GM12874 (cell line): ENCODE results near the gene ZBTB34.

Experiments
- TF ChIP-seq, protein P1 (sequence below): IDR thresholded peaks from 2 replicates; pipeline ENCODE4 v1.5.1; 2011; ENCODE audit warnings: low read depth, mild to moderate bottlenecking, control low read depth, low read length, moderate library complexity; ENCODE audit not compliant: insufficient read depth

ZBTB34 gene

DNA sequence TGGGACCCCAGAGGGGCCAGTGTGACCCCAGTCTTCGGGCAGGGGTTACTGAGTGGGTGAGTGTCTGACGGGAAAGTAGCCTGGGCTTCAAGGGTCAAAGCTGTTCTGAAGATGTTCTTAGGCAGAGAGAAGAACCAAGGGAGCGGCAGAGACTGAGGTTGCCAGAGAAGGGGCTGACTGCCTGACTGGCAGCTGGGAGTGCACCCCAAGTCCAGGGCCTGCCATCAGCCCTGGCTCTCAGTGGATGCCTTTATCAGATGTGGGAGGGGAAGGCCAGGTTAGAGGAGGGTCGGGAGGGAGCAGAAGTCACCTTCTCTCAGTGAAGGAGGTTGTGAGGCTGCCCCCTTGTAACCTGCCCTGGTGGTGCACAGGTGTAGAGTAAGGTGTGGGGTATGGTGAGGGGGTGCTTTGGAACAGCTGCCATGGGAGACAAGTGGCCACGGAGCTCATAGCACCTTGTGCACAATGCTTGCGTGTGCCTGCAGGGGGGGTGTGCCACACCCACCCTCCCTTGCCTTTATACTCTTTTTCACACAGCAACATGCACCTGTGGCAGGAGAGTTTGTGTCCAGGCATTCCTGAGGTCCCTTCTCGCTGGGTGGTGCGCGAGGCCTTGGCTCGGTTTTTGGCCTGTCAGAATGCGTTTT is 73.0 kb downstream of the ZBTB34 start:
- TF ChIP-seq, protein P1, sequence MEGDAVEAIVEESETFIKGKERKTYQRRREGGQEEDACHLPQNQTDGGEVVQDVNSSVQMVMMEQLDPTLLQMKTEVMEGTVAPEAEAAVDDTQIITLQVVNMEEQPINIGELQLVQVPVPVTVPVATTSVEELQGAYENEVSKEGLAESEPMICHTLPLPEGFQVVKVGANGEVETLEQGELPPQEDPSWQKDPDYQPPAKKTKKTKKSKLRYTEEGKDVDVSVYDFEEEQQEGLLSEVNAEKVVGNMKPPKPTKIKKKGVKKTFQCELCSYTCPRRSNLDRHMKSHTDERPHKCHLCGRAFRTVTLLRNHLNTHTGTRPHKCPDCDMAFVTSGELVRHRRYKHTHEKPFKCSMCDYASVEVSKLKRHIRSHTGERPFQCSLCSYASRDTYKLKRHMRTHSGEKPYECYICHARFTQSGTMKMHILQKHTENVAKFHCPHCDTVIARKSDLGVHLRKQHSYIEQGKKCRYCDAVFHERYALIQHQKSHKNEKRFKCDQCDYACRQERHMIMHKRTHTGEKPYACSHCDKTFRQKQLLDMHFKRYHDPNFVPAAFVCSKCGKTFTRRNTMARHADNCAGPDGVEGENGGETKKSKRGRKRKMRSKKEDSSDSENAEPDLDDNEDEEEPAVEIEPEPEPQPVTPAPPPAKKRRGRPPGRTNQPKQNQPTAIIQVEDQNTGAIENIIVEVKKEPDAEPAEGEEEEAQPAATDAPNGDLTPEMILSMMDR: no peak

DNA sequence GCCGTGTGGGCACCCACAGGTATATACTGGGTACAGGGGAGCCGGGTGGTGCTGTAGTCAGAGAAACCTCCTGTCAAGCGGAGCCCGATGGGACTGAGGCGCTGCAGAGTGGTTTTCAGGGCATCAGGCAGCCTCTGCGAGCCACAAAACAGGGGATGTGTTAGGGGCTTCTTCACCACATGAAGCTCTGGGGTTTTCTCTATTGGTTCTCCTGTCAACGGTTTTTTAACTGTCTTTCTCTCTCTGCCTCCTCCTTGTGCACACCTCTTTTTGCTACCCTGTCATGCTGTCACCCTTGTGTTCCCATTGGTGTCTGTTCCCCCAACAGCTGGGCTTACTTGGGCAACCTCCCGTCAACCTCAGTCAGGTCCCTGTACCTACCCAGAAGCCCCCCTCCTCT is 74.0 kb downstream of the ZBTB34 start:
- TF ChIP-seq, protein P1: no peak
